WTC11 (cell line): ENCODE measurements around the gene RASSF3. TPM values are rescaled to one million over a fixed set of nuclear protein-coding genes. Genes with fewer than 3 reads are reported as not detected.

Source experiments
- ATAC-seq: fragments of 200-7000 bp; cut with Tn5 transposase; 2 replicates; pipeline ENCODE4 v1.10.0; 2021; ENCODE audit warnings: mild to moderate bottlenecking, moderate library complexity
- CTCF ChIA-PET: fragments of 300-600 bp; sonication (Branson Sonifier 250); formaldehyde crosslinking; loops from one replicate; lab custom pipeline; 2021; ENCODE audit warnings: antibody characterized with exemption; lab: Charles Lee
- POLR2A ChIA-PET: fragments of 350-600 bp; sonication (Branson Sonifier 250); formaldehyde crosslinking; loops from one replicate; lab custom pipeline; 2021; ENCODE audit warnings: antibody characterized with exemption; lab: Charles Lee
- DNase-seq: peaks from one replicate; pipeline ENCODE4 v3.0.0; 2021; ENCODE audit warnings: low spot score
- H3K27ac Mint-ChIP-seq: 2 replicates; pipeline ENCODE4 v1.8.0; 2021; ENCODE audit warnings: mixed read lengths
- H3K27me3 Mint-ChIP-seq: 2 replicates; pipeline ENCODE4 v1.8.0; 2021; ENCODE audit warnings: low read depth, mild to moderate bottlenecking, moderate library complexity, mixed read lengths
- H3K36me3 Mint-ChIP-seq: 2 replicates; pipeline ENCODE4 v1.8.0; 2021; ENCODE audit warnings: mixed read lengths
- H3K4me1 Mint-ChIP-seq: 2 replicates; pipeline ENCODE4 v1.8.0; 2022; ENCODE audit warnings: mixed read lengths
- H3K4me3 Mint-ChIP-seq: 2 replicates; pipeline ENCODE4 v1.8.0; 2021; ENCODE audit warnings: mild to moderate bottlenecking, moderate library complexity, mixed read lengths
- H3K9me3 Mint-ChIP-seq: 2 replicates; pipeline ENCODE4 v1.8.0; 2021; ENCODE audit warnings: mixed read lengths
- AFF4 ChIP-seq: sonication (generic); formaldehyde crosslinking; IDR thresholded peaks from 2 replicates; pipeline ENCODE4 v1.8.1; 2023; ENCODE audit warnings: mild to moderate bottlenecking, missing genetic modification reagents, borderline replicate concordance
- CREM ChIP-seq: sonication (generic); formaldehyde crosslinking; IDR thresholded peaks from 2 replicates; pipeline ENCODE4 v1.8.1; 2022; ENCODE audit warnings: mild to moderate bottlenecking, missing genetic modification reagents, moderate library complexity
- FOXK1 ChIP-seq: sonication (generic); formaldehyde crosslinking; IDR thresholded peaks from 2 replicates; pipeline ENCODE4 v1.8.0; 2022; ENCODE audit warnings: mild to moderate bottlenecking, moderate library complexity, missing genetic modification reagents
- FOXP1 ChIP-seq: sonication (generic); formaldehyde crosslinking; IDR thresholded peaks from 2 replicates; pipeline ENCODE4 v1.8.0; 2022; ENCODE audit warnings: missing genetic modification reagents, mild to moderate bottlenecking, moderate library complexity, borderline replicate concordance
- GABPB1 ChIP-seq: sonication (generic); formaldehyde crosslinking; IDR thresholded peaks from 2 replicates; pipeline ENCODE4 v1.8.1; 2023; ENCODE audit warnings: mild to moderate bottlenecking, missing genetic modification reagents
- GRHL2 ChIP-seq: fragments of 250-450 bp; sonication (Bioruptor Pico); IDR thresholded peaks from 2 replicates; pipeline ENCODE4 v1.8.0; 2022; ENCODE audit warnings: mild to moderate bottlenecking, moderate library complexity; ENCODE audit not compliant: insufficient replicate concordance, severe bottlenecking
- NR3C1 ChIP-seq: sonication (generic); formaldehyde crosslinking; conservative IDR thresholded peaks from 2 replicates; pipeline ENCODE4 v1.8.1; 2023; ENCODE audit warnings: low read depth, mild to moderate bottlenecking, missing genetic modification reagents
- STAT6 ChIP-seq: sonication (generic); formaldehyde crosslinking; conservative IDR thresholded peaks from 2 replicates; pipeline ENCODE4 v1.8.1; 2023; ENCODE audit warnings: mild to moderate bottlenecking, low read depth, missing genetic modification reagents, moderate library complexity
- TCF7 ChIP-seq: sonication (generic); formaldehyde crosslinking; IDR thresholded peaks from 2 replicates; pipeline ENCODE4 v1.8.0; 2022; ENCODE audit warnings: mild to moderate bottlenecking, low read depth, missing genetic modification reagents, moderate library complexity
- ZNF121 ChIP-seq: sonication (generic); formaldehyde crosslinking; IDR thresholded peaks from 2 replicates; pipeline ENCODE4 v1.8.0; 2023; ENCODE audit warnings: missing genetic modification reagents
- ZNF219 ChIP-seq: sonication (generic); formaldehyde crosslinking; IDR thresholded peaks from 2 replicates; pipeline ENCODE4 v1.8.0; 2023; ENCODE audit warnings: missing genetic modification reagents, mild to moderate bottlenecking, borderline replicate concordance
- ZNF281 ChIP-seq: sonication (generic); formaldehyde crosslinking; IDR thresholded peaks from 2 replicates; pipeline ENCODE4 v1.8.0; 2023; ENCODE audit warnings: mild to moderate bottlenecking, missing genetic modification reagents
- ZNF317 ChIP-seq: sonication (generic); formaldehyde crosslinking; IDR thresholded peaks from 2 replicates; pipeline ENCODE4 v1.8.1; 2023; ENCODE audit warnings: low read depth, mild to moderate bottlenecking, moderate library complexity, missing genetic modification reagents, borderline replicate concordance
- total RNA-seq: library from RNA; stranded (reverse); gene quantifications from 3 replicates; pipeline ENCODE4 v1.2.3, GENCODE V29; 2021
- TF ChIP-seq, protein P1 (sequence below): fragments of 250-450 bp; sonication (Bioruptor Pico); conservative IDR thresholded peaks from 2 replicates; pipeline ENCODE4 v1.9.0; 2021; ENCODE audit warnings: mild to moderate bottlenecking
- TF ChIP-seq, protein P2 (sequence below): sonication (generic); formaldehyde crosslinking; IDR thresholded peaks from 2 replicates; pipeline ENCODE4 v1.8.1; 2023; ENCODE audit warnings: mild to moderate bottlenecking, missing genetic modification reagents
- TF ChIP-seq, protein P3 (sequence below): fragments of 250-450 bp; sonication (Bioruptor Pico); IDR thresholded peaks from 2 replicates; pipeline ENCODE4 v1.9.0; 2021; ENCODE audit warnings: mild to moderate bottlenecking

Gene RASSF3
- total RNA-seq, 1 experiment from 2014 or later, result 54.7 TPM

GRCh38 chr12:64744422-64745258 lies 134.3 kb downstream of the RASSF3 start:
- no peaks in the 10 kb centered on the region for H3K4me1 Mint-ChIP-seq
- no peak overlapping the region for H3K4me3 Mint-ChIP-seq
- ChIA-PET CTCF (interaction anchor here (0.6 to 0.9 kb wide), 2 partner anchors 24 to 47 kb away, joined by 3 read pairs; no protein-coding TSS in a partner anchor), POLR2A (no interaction called here)
- H3K27me3 Mint-ChIP-seq, result no peaks in the 10 kb centered on the region
- TF ChIP-seq ZNF281 (CRISPR knock-in tag), result no peak
- no peak for TF ChIP-seq ZNF317 (CRISPR knock-in tag)
- no peak for TF ChIP-seq FOXP1 (CRISPR knock-in tag)
- no peak for TF ChIP-seq CREM (CRISPR knock-in tag)
- TF ChIP-seq FOXK1, result no peak
- no peak for TF ChIP-seq GRHL2 (CRISPR knock-in tag)
- TF ChIP-seq ZNF121, result no peak
- TF ChIP-seq, protein P1, sequence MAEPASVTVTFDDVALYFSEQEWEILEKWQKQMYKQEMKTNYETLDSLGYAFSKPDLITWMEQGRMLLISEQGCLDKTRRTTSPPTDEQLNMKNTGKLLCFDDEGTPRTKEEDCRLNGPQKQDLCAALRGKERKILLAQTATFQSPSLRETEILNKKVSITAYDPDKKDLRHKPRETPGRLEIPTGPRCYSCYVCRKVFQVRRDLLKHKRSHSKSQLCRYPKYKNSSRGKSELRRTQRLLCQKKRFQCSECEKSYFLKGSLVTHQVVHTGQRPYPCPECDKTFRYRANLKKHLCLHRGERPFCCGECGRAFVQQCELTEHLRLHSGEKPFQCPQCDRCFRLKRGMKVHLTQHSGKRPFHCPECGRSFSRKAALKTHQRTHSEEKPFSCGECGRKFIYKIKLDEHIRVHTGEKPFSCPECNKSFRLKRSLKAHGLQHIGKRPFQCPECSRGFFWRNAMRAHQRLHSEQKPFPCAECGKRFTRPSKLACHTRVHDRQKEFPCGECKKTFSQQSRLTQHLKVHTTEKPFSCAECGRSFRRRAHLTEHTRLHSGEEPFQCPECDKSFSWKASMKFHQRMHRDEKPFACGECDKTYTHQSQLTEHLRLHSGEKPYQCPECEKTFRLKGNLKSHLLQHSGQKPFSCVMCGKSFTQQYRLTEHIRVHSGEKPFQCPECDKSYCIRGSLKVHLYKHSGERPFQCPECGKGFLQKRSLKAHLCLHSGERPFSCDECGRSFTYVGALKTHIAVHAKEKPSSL (CRISPR knock-in tag), result no peak
- no peak for TF ChIP-seq AFF4 (CRISPR knock-in tag)
- TF ChIP-seq TCF7 (CRISPR knock-in tag), result no peak
- TF ChIP-seq, protein P2, sequence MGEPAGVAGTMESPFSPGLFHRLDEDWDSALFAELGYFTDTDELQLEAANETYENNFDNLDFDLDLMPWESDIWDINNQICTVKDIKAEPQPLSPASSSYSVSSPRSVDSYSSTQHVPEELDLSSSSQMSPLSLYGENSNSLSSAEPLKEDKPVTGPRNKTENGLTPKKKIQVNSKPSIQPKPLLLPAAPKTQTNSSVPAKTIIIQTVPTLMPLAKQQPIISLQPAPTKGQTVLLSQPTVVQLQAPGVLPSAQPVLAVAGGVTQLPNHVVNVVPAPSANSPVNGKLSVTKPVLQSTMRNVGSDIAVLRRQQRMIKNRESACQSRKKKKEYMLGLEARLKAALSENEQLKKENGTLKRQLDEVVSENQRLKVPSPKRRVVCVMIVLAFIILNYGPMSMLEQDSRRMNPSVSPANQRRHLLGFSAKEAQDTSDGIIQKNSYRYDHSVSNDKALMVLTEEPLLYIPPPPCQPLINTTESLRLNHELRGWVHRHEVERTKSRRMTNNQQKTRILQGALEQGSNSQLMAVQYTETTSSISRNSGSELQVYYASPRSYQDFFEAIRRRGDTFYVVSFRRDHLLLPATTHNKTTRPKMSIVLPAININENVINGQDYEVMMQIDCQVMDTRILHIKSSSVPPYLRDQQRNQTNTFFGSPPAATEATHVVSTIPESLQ (CRISPR knock-in tag), result no peak
- TF ChIP-seq STAT6 (CRISPR knock-in tag), result no peak
- TF ChIP-seq, protein P3, sequence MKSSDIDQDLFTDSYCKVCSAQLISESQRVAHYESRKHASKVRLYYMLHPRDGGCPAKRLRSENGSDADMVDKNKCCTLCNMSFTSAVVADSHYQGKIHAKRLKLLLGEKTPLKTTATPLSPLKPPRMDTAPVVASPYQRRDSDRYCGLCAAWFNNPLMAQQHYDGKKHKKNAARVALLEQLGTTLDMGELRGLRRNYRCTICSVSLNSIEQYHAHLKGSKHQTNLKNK (CRISPR knock-in tag), result no peak
- no peak for TF ChIP-seq GABPB1 (CRISPR knock-in tag)
- TF ChIP-seq ZNF219 (CRISPR knock-in tag), result no peak
- TF ChIP-seq NR3C1, result no peak
- peaks cover 4% of the 10 kb centered on the region for H3K9me3 Mint-ChIP-seq
- H3K36me3 Mint-ChIP-seq, result peaks cover 62% of the 10 kb centered on the region
- ATAC-seq (no peak), DNase-seq (no peak)
- no peak overlapping the region for H3K27ac Mint-ChIP-seq
